ENCODE results near the gene CDC73.

DNA sequence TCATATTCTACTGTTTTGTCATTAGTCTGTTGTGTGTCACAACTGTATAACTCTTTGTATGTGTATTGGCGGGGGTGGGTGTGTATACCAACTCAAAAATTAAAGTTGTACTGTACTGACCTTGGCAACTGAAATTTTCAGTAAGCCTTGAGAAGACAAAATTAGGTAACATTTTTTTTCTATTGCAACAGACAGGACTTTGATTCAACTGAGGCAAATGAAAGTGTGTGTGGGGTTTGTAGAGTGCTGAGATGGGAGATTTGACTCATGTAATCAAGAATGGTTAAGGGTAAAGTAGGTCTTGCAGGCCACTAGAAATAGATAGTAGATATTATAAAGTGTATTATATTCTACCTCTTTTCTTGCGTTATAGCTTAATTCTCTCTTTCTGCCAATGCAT, 79.2 kb downstream of the CDC73 start:
- TF ChIP-seq POLR2AphosphoS5 (IDR thresholded peaks at IDR 0.05) (no peak), EP300 (IDR thresholded peaks at IDR 0.05) (no peak)
- TF ChIP-seq, protein P1, sequence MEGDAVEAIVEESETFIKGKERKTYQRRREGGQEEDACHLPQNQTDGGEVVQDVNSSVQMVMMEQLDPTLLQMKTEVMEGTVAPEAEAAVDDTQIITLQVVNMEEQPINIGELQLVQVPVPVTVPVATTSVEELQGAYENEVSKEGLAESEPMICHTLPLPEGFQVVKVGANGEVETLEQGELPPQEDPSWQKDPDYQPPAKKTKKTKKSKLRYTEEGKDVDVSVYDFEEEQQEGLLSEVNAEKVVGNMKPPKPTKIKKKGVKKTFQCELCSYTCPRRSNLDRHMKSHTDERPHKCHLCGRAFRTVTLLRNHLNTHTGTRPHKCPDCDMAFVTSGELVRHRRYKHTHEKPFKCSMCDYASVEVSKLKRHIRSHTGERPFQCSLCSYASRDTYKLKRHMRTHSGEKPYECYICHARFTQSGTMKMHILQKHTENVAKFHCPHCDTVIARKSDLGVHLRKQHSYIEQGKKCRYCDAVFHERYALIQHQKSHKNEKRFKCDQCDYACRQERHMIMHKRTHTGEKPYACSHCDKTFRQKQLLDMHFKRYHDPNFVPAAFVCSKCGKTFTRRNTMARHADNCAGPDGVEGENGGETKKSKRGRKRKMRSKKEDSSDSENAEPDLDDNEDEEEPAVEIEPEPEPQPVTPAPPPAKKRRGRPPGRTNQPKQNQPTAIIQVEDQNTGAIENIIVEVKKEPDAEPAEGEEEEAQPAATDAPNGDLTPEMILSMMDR (IDR thresholded peaks at IDR 0.05): no peak

All from suprapubic skin (tissue), 4 donors.